ENCODE measurements around the gene STRN3.
"Not testable (repeated sequence)": the region's sequence is repeated elsewhere in the genome, so short reads cannot be mapped to it uniquely, and the experiment has no call there.

STRN3 gene

GRCh38 chr14:31010935-31011334 is 15.2 kb downstream of the STRN3 start:
- H3K27me3 ChIP-seq (ENCODE audit: control insufficient read depth, low read length) = no peaks in the 10 kb centered on the region
- no peak overlapping the region for H3K4me3 ChIP-seq (ENCODE audit: low read length)
- TF ChIP-seq EZH2phosphoT487 (IDR thresholded peaks at IDR 0.05; ENCODE audit: borderline replicate concordance, low read length) (no peak), CTCF (IDR thresholded peaks at IDR 0.05; ENCODE audit: low read depth, low read length, poor library complexity, severe bottlenecking) (no peak)
- no peaks in the 10 kb centered on the region for H3K9me3 ChIP-seq (ENCODE audit: control insufficient read depth, insufficient read depth, low read length)
- 0 out of 2 replicates have a peak, but pooled peaks cover 3% of the 10 kb centered on the region for H4K20me1 ChIP-seq (ENCODE audit: control insufficient read depth, insufficient read depth, low read depth, low read length)
- H3K27ac ChIP-seq (ENCODE audit: low read depth, low read length) = no peak overlapping the region
- H3K4me1 ChIP-seq (ENCODE audit: control insufficient read depth, low read length) = no peaks in the 10 kb centered on the region
- H3K4me2 ChIP-seq (ENCODE audit: low read length) = no peak overlapping the region
- H3K36me3 ChIP-seq (ENCODE audit: control insufficient read depth, low read length) = peaks cover 18% of the 10 kb centered on the region
- H3F3A ChIP-seq (ENCODE audit: control insufficient read depth, insufficient read depth) = no peaks in the 10 kb centered on the region; the same call in 1 of the 2 replicates
- peaks cover 91% of the 10 kb centered on the region for H3K79me2 ChIP-seq (ENCODE audit: control insufficient read depth, low read length)
- H3K9me2 ChIP-seq (replicated peaks; ENCODE audit: control insufficient read depth, low read length) = no peaks in the 10 kb centered on the region

- H3K27me3 ChIP-seq (ENCODE audit: control insufficient read depth, low read length) = no peaks in the 10 kb centered on the region
- H3K4me3 ChIP-seq (ENCODE audit: low read length) = no peak overlapping the region
- H3K36me3 ChIP-seq (ENCODE audit: control insufficient read depth, low read length) = peaks cover 20% of the 10 kb centered on the region
- H3K9me2 ChIP-seq (replicated peaks; ENCODE audit: control insufficient read depth, low read length) = no peaks in the 10 kb centered on the region
- no peaks in the 10 kb centered on the region for H3K4me1 ChIP-seq (ENCODE audit: control insufficient read depth, low read length)
- 0 out of 2 replicates have a peak, but pooled peaks cover 2% of the 10 kb centered on the region for H4K20me1 ChIP-seq (ENCODE audit: control insufficient read depth, insufficient read depth, low read depth, low read length)
- no peaks in the 10 kb centered on the region; the same call in 1 of the 2 replicates for H3F3A ChIP-seq (ENCODE audit: control insufficient read depth, insufficient read depth)
- TF ChIP-seq CTCF (IDR thresholded peaks at IDR 0.05; ENCODE audit: low read depth, low read length, poor library complexity, severe bottlenecking) = no peak
- no peak for TF ChIP-seq EZH2phosphoT487 (IDR thresholded peaks at IDR 0.05; ENCODE audit: borderline replicate concordance, low read length)
- peaks cover 91% of the 10 kb centered on the region for H3K79me2 ChIP-seq (ENCODE audit: control insufficient read depth, low read length)
- no peak overlapping the region for H3K4me2 ChIP-seq (ENCODE audit: low read length)
- no peak overlapping the region for H3K27ac ChIP-seq (ENCODE audit: low read depth, low read length)
- no peaks in the 10 kb centered on the region for H3K9me3 ChIP-seq (ENCODE audit: control insufficient read depth, insufficient read depth, low read length)
Measured at GRCh38 chr14:31009836-31010574, 16.2 kb downstream of the STRN3 start.

GRCh38 chr14:31006703-31007102 is 19.5 kb downstream of the STRN3 start:
- no peak overlapping the region for H3K4me2 ChIP-seq (ENCODE audit: low read length)
- H3K4me1 ChIP-seq (ENCODE audit: control insufficient read depth, low read length) = no peaks in the 10 kb centered on the region
- H3F3A ChIP-seq (ENCODE audit: control insufficient read depth, insufficient read depth) = no peaks in the 10 kb centered on the region; the same call in 1 of the 2 replicates
- TF ChIP-seq CTCF (IDR thresholded peaks at IDR 0.05; ENCODE audit: low read depth, low read length, poor library complexity, severe bottlenecking) (no peak), EZH2phosphoT487 (IDR thresholded peaks at IDR 0.05; ENCODE audit: borderline replicate concordance, low read length) (no peak)
- peaks cover 17% of the 10 kb centered on the region for H3K36me3 ChIP-seq (ENCODE audit: control insufficient read depth, low read length)
- H4K20me1 ChIP-seq (ENCODE audit: control insufficient read depth, insufficient read depth, low read depth, low read length) = no peaks in the 10 kb centered on the region
- H3K79me2 ChIP-seq (ENCODE audit: control insufficient read depth, low read length) = peaks cover 78% of the 10 kb centered on the region
- no peak overlapping the region for H3K27ac ChIP-seq (ENCODE audit: low read depth, low read length)
- H3K9me3 ChIP-seq (ENCODE audit: control insufficient read depth, insufficient read depth, low read length) = no peaks in the 10 kb centered on the region
- no peak overlapping the region for H3K4me3 ChIP-seq (ENCODE audit: low read length)
- H3K27me3 ChIP-seq (ENCODE audit: control insufficient read depth, low read length) = no peaks in the 10 kb centered on the region
- H3K9me2 ChIP-seq (replicated peaks; ENCODE audit: control insufficient read depth, low read length) = no peaks in the 10 kb centered on the region

- H3K4me1 ChIP-seq (ENCODE audit: control insufficient read depth, low read length); H3K4me2 ChIP-seq (ENCODE audit: low read length); H4K20me1 ChIP-seq (ENCODE audit: control insufficient read depth, insufficient read depth, low read depth, low read length); H3F3A ChIP-seq (ENCODE audit: control insufficient read depth, insufficient read depth); H3K27ac ChIP-seq (ENCODE audit: low read depth, low read length); H3K27me3 ChIP-seq (ENCODE audit: control insufficient read depth, low read length); H3K4me3 ChIP-seq (ENCODE audit: low read length); H3K9me2 ChIP-seq (replicated peaks; ENCODE audit: control insufficient read depth, low read length); H3K9me3 ChIP-seq (ENCODE audit: control insufficient read depth, insufficient read depth, low read length): not testable (repeated sequence)
- peaks cover 85% of the 10 kb centered on the region for H3K79me2 ChIP-seq (ENCODE audit: control insufficient read depth, low read length)
- peaks cover 32% of the 10 kb centered on the region for H3K36me3 ChIP-seq (ENCODE audit: control insufficient read depth, low read length)
Measured at GRCh38 chr14:31004007-31004406, 22.2 kb downstream of the STRN3 start.
